ENCODE data around the gene CEP72.

DNA sequence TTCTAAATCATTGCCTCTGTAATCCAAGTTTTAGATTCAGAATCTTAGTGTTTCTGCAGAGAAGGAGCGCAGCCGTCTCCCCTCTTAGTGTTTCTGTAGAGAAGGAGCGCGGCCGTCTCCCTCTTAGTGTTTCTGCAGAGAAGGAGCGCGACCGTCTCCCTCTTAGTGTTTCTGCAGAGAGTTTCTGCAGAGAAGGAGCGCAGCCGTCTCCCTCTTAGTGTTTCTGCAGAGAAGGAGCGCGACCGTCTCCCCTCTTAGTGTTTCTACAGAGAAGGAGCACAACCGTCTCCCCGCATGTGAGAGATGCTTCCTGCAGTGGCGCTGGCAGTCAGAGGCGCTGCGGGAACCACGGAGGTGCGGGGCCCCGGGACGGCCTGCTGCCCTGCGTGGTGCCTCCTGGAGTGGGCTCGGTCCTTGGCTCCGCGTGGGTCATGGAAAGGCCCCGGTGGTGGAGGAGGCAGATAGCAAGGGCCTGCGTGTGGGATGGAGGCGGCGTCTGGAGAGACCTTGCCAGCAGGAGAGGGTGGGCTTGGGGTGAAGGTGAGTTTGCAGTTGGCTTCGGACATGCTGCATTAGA is 10.9 kb downstream of the CEP72 start:
- TF ChIP-seq, protein P1, sequence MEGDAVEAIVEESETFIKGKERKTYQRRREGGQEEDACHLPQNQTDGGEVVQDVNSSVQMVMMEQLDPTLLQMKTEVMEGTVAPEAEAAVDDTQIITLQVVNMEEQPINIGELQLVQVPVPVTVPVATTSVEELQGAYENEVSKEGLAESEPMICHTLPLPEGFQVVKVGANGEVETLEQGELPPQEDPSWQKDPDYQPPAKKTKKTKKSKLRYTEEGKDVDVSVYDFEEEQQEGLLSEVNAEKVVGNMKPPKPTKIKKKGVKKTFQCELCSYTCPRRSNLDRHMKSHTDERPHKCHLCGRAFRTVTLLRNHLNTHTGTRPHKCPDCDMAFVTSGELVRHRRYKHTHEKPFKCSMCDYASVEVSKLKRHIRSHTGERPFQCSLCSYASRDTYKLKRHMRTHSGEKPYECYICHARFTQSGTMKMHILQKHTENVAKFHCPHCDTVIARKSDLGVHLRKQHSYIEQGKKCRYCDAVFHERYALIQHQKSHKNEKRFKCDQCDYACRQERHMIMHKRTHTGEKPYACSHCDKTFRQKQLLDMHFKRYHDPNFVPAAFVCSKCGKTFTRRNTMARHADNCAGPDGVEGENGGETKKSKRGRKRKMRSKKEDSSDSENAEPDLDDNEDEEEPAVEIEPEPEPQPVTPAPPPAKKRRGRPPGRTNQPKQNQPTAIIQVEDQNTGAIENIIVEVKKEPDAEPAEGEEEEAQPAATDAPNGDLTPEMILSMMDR (IDR thresholded peaks at IDR 0.05; ENCODE audit: low read depth, low read length, poor library complexity, severe bottlenecking) = no peak
- no peak for TF ChIP-seq EZH2phosphoT487 (IDR thresholded peaks at IDR 0.05; ENCODE audit: borderline replicate concordance, low read length)
